Smooth muscle cell (in vitro differentiated cells): ENCODE results near the gene GTF3A. TPM values are rescaled to one million over a fixed set of nuclear protein-coding genes. Genes with fewer than 3 reads are reported as not detected.

Experiments used
- DNase-seq: peaks from one replicate; lab custom pipeline; 2025; ENCODE audit not compliant: unreplicated experiment; lab: John Stamatoyannopoulos, UW
- H2AFZ ChIP-seq: fragments of 200-600 bp; sonication (generic); 2 replicates; pipeline ENCODE4 v1.6.0; 2016; ENCODE audit warnings: antibody characterized with exemption, low read depth, mild to moderate bottlenecking
- H3F3A ChIP-seq: fragments of 200-600 bp; sonication (generic); 2 replicates; pipeline ENCODE4 v1.6.0; 2017; ENCODE audit warnings: antibody characterized with exemption, low read depth
- H3K27ac ChIP-seq: fragments of 200-600 bp; sonication (generic); 2 replicates; pipeline ENCODE4 v1.5.1; 2016; ENCODE audit warnings: low read depth, mild to moderate bottlenecking
- H3K27me3 ChIP-seq: fragments of 200-600 bp; sonication (generic); 2 replicates; pipeline ENCODE4 v1.6.1; 2016; ENCODE audit warnings: low read depth, mild to moderate bottlenecking
- H3K36me3 ChIP-seq: fragments of 200-600 bp; sonication (generic); 2 replicates; pipeline ENCODE4 v1.5.1; 2016; ENCODE audit warnings: low read depth
- H3K4me1 ChIP-seq: fragments of 200-600 bp; sonication (generic); 2 replicates; pipeline ENCODE4 v1.5.1; 2016; ENCODE audit warnings: low read depth
- H3K4me2 ChIP-seq: fragments of 200-600 bp; sonication (generic); 2 replicates; pipeline ENCODE4 v1.6.0; 2016; ENCODE audit warnings: mild to moderate bottlenecking
- H3K4me3 ChIP-seq: fragments of 200-600 bp; sonication (generic); 2 replicates; pipeline ENCODE4 v1.5.1; 2016; ENCODE audit warnings: mild to moderate bottlenecking
- H3K79me2 ChIP-seq: fragments of 200-600 bp; sonication (generic); 2 replicates; pipeline ENCODE4 v1.6.0; 2016; ENCODE audit warnings: low read depth, mild to moderate bottlenecking
- H3K9ac ChIP-seq: fragments of 200-600 bp; sonication (generic); 2 replicates; pipeline ENCODE4 v1.6.0; 2016; ENCODE audit warnings: low read depth
- H3K9me3 ChIP-seq: fragments of 200-600 bp; sonication (generic); replicated peaks from 2 replicates; pipeline ENCODE4 v1.5.1; 2016; ENCODE audit warnings: low read depth
- H4K20me1 ChIP-seq: fragments of 200-600 bp; sonication (generic); 2 replicates; pipeline ENCODE4 v1.6.0; 2016; ENCODE audit warnings: low read depth
- CTCF ChIP-seq: fragments of 200-600 bp; sonication (generic); IDR thresholded peaks from 2 replicates; pipeline ENCODE4 v1.5.1; 2017; ENCODE audit warnings: borderline replicate concordance, mild to moderate bottlenecking, antibody characterized with exemption; ENCODE audit not compliant: insufficient read depth, poor library complexity, severe bottlenecking
- WGBS: methylation state at CpG from one replicate; pipeline ENCODE4 v1.1.7; 2016; ENCODE audit warnings: low lambda C conversion rate; 5-methylcytosine and 5-hydroxymethylcytosine counted together
- polyA plus RNA-seq: library from polyadenylated mRNA; unstranded; fragments of >200 nt; fragmentation: Nextera tagmentation; extraction: Ambion mirVana; gene quantifications from 2 replicates; pipeline ENCODE4 v1.2.1, GENCODE V29; 2016
- total RNA-seq: library from RNA; depleted of rRNA; stranded (reverse); fragments of >200 nt; gene quantifications from 2 replicates; pipeline ENCODE4 v1.2.3, GENCODE V29; 2014

The GTF3A gene
- total and polyA plus RNA-seq, 2 experiments from 2014 or later: 106 to 140 TPM

- no peak overlapping the region for H3K4me3 ChIP-seq
- no peak overlapping the region for H3K4me2 ChIP-seq
- no peaks in the 10 kb centered on the region for H3K36me3 ChIP-seq
- no peaks in the 10 kb centered on the region for H3K4me1 ChIP-seq
- H3K79me2 ChIP-seq: no peaks in the 10 kb centered on the region
- no peak overlapping the region for H3K9ac ChIP-seq
- no peaks in the 10 kb centered on the region for H3F3A ChIP-seq
- DNase-seq: no peak
- TF ChIP-seq CTCF: no peak
- WGBS: 91% methylated on average over 6 of the region's 6 CpGs
- H4K20me1 ChIP-seq: no peaks in the 10 kb centered on the region
- H3K27ac ChIP-seq: no peak overlapping the region
- H3K27me3 ChIP-seq: no peaks in the 10 kb centered on the region
- H2AFZ ChIP-seq: no peak overlapping the region
- H3K9me3 ChIP-seq: no peaks in the 10 kb centered on the region
Measured at GRCh38 chr13:27463500-27463899, 39.1 kb downstream of the GTF3A start.

- Histone ChIP-seq H3K9me3 (no peaks in the 10 kb centered on the region), H2AFZ (no peak overlapping the region), H3K79me2 (no peaks in the 10 kb centered on the region), H3K27me3 (no peaks in the 10 kb centered on the region), H3K9ac (no peak overlapping the region), H3F3A (no peaks in the 10 kb centered on the region), H3K36me3 (no peaks in the 10 kb centered on the region), H3K4me2 (no peak overlapping the region), H3K4me1 (no peaks in the 10 kb centered on the region), H3K27ac (no peak overlapping the region), H4K20me1 (no peaks in the 10 kb centered on the region), H3K4me3 (no peak overlapping the region)
- DNase-seq: no peak
- WGBS: 92% methylated on average over 5 of the region's 5 CpGs
- no peak for TF ChIP-seq CTCF
Measured at GRCh38 chr13:27465611-27466010, 41.2 kb downstream of the GTF3A start.

- Histone ChIP-seq H3K4me2 (no peak overlapping the region), H3K36me3 (no peaks in the 10 kb centered on the region), H3K27ac (no peak overlapping the region), H3K4me1 (no peaks in the 10 kb centered on the region), H3K9ac (no peak overlapping the region), H3K4me3 (no peak overlapping the region), H4K20me1 (no peaks in the 10 kb centered on the region), H3K79me2 (no peaks in the 10 kb centered on the region), H3K9me3 (no peaks in the 10 kb centered on the region), H3K27me3 (no peaks in the 10 kb centered on the region), H2AFZ (no peak overlapping the region), H3F3A (no peaks in the 10 kb centered on the region)
- 53% methylated on average over 3 of the region's 3 CpGs for WGBS
- DNase-seq: no peak
- no peak for TF ChIP-seq CTCF
Measured at GRCh38 chr13:27466513-27466912, 42.1 kb downstream of the GTF3A start.

- Histone ChIP-seq H3K4me1 (no peaks in the 10 kb centered on the region), H3K4me2 (no peak overlapping the region), H3K4me3 (no peak overlapping the region), H3F3A (no peaks in the 10 kb centered on the region), H3K9ac (no peak overlapping the region), H3K27me3 (no peaks in the 10 kb centered on the region), H3K27ac (no peak overlapping the region), H3K9me3 (no peaks in the 10 kb centered on the region), H4K20me1 (no peaks in the 10 kb centered on the region), H3K36me3 (no peaks in the 10 kb centered on the region), H3K79me2 (no peaks in the 10 kb centered on the region), H2AFZ (no peak overlapping the region)
- TF ChIP-seq CTCF: no peak
- DNase-seq: no peak
- WGBS: 83% methylated on average over 5 of the region's 5 CpGs
Measured at GRCh38 chr13:27470075-27470820, 45.8 kb downstream of the GTF3A start.
